Neuronal stem cell (in vitro differentiated cells): ENCODE measurements around the gene PCF11.

Experiments used
- DNase-seq: peaks from one replicate; pipeline ENCODE4 v3.0.0-alpha.2; 2013; ENCODE audit warnings: low spot score
- H2AFZ ChIP-seq: one replicate; pipeline ENCODE4 v1.6.1; 2013; ENCODE audit warnings: mild to moderate bottlenecking, low read length, inconsistent platforms
- H2AK5ac ChIP-seq: 2 replicates; pipeline ENCODE4 v1.6.1; 2013; ENCODE audit warnings: low read depth, mild to moderate bottlenecking, inconsistent platforms, low read length, moderate library complexity, mixed read lengths
- H2BK120ac ChIP-seq: 2 replicates; pipeline ENCODE4 v1.6.1; 2013; ENCODE audit warnings: low read depth, mild to moderate bottlenecking, inconsistent platforms, low read length, moderate library complexity, mixed read lengths
- H2BK12ac ChIP-seq: one replicate; pipeline ENCODE4 v1.6.1; 2013; ENCODE audit warnings: low read length, inconsistent platforms
- H2BK15ac ChIP-seq: 2 replicates; pipeline ENCODE4 v1.6.1; 2013; ENCODE audit warnings: mild to moderate bottlenecking, low read length, inconsistent platforms, mixed read lengths
- H2BK5ac ChIP-seq: one replicate; pipeline ENCODE4 v1.6.1; 2013; ENCODE audit warnings: inconsistent platforms, mild to moderate bottlenecking, low read length, moderate library complexity
- H3K14ac ChIP-seq: one replicate; pipeline ENCODE4 v1.6.1; 2013; ENCODE audit warnings: low read length, inconsistent platforms
- H3K18ac ChIP-seq: 2 replicates; pipeline ENCODE4 v1.6.1; 2013; ENCODE audit warnings: low read length, inconsistent platforms
- H3K23ac ChIP-seq: 2 replicates; pipeline ENCODE4 v1.6.1; 2013; ENCODE audit warnings: low read depth, mild to moderate bottlenecking, mixed read lengths, low read length, inconsistent platforms; ENCODE audit not compliant: poor library complexity
- H3K27ac ChIP-seq: replicated peaks from 3 replicates; pipeline ENCODE4 v1.5.1; 2013; ENCODE audit warnings: low read length, inconsistent platforms
- H3K27me3 ChIP-seq, 3 experiments: 2 replicates each; pipeline ENCODE4 v1.6.1; 2013; ENCODE audit warnings: low read length in 3 of 3, mild to moderate bottlenecking in 2 of 3, inconsistent platforms in 1 of 3, low read depth in 1 of 3, mixed read lengths in 1 of 3, moderate library complexity in 1 of 3; ENCODE audit not compliant: control insufficient read depth in 3 of 3, insufficient read depth in 3 of 3
- H3K36me3 ChIP-seq, 2 donors: replicated peaks in 1 of 2; 2 replicates each; pipeline ENCODE4 v1.6.1; 2013; ENCODE audit warnings: low read length in 2 of 2; ENCODE audit not compliant: control insufficient read depth in 2 of 2, insufficient read depth in 2 of 2
- H3K4ac ChIP-seq: 2 replicates; pipeline ENCODE4 v1.6.1; 2013; ENCODE audit warnings: inconsistent platforms, mild to moderate bottlenecking, low read length, moderate library complexity
- H3K4me1 ChIP-seq, 2 donors: 1 replicate in 1 of 2; 2 replicates in 1 of 2; pipeline ENCODE4 v1.6.1; 2013; ENCODE audit warnings: low read length in 2 of 2, low read depth in 1 of 2; ENCODE audit not compliant: control insufficient read depth in 2 of 2, insufficient read depth in 1 of 2
- H3K4me2 ChIP-seq: one replicate; pipeline ENCODE4 v1.6.1; 2013; ENCODE audit warnings: mild to moderate bottlenecking, low read length, inconsistent platforms; ENCODE audit not compliant: insufficient read depth, poor library complexity, severe bottlenecking
- H3K4me3 ChIP-seq, 2 donors: 2 replicates each; pipeline ENCODE4 v1.5.1; 2013; ENCODE audit warnings: low read length in 2 of 2, mild to moderate bottlenecking in 2 of 2, inconsistent platforms in 1 of 2, moderate library complexity in 1 of 2
- H3K79me1 ChIP-seq: one replicate; pipeline ENCODE4 v1.6.1; 2013; ENCODE audit warnings: low read depth, mild to moderate bottlenecking, inconsistent platforms, low read length, moderate library complexity
- H3K9ac ChIP-seq: one replicate; pipeline ENCODE4 v1.6.1; 2013; ENCODE audit warnings: mild to moderate bottlenecking, low read depth, low read length, inconsistent platforms; ENCODE audit not compliant: poor library complexity
- H3K9me3 ChIP-seq, 2 donors: replicated peaks in 1 of 2; 2 replicates each; pipeline versions ENCODE3 to v1.6.1; 2013; ENCODE audit warnings: low read length in 2 of 2, mild to moderate bottlenecking in 2 of 2, inconsistent platforms in 1 of 2, low read depth in 1 of 2, mixed read lengths in 1 of 2, moderate library complexity in 1 of 2; ENCODE audit not compliant: control insufficient read depth in 2 of 2, insufficient read depth in 1 of 2
- H4K8ac ChIP-seq: one replicate; pipeline ENCODE4 v1.6.1; 2013; ENCODE audit warnings: low read depth, mild to moderate bottlenecking, inconsistent platforms, low read length, moderate library complexity
- H4K91ac ChIP-seq: one replicate; pipeline ENCODE4 v1.6.1; 2013; ENCODE audit warnings: low read length, low read depth, mild to moderate bottlenecking, inconsistent platforms; ENCODE audit not compliant: poor library complexity
- WGBS, 2 donors: extraction: QIAGEN DNeasy Blood & Tissue Kit; methylation state at CpG; one replicate each; pipeline ENCODE4 v1.1.7; 2013; ENCODE audit warnings: missing lambda C conversion rate in 2 of 2, mixed read lengths in 1 of 2; ENCODE audit not compliant: insufficient read length in 2 of 2, insufficient replicate concordance in 1 of 2; ENCODE audit errors: extremely low coverage in 2 of 2; 5-methylcytosine and 5-hydroxymethylcytosine counted together

PCF11 gene

GRCh38 chr11:83175815-83176214, 18.9 kb downstream of the PCF11 start:
- no peak overlapping the region for H2BK5ac ChIP-seq
- H3K79me1 ChIP-seq = no peaks in the 10 kb centered on the region
- H3K18ac ChIP-seq = no peak overlapping the region
- no peak overlapping the region for H3K23ac ChIP-seq
- no peak overlapping the region for H2BK15ac ChIP-seq
- H3K9ac ChIP-seq = no peak overlapping the region
- H2AK5ac ChIP-seq = no peak overlapping the region
- H4K8ac ChIP-seq = no peak overlapping the region
- H3K14ac ChIP-seq = no peak overlapping the region
- H3K9me3 ChIP-seq = no peaks in the 10 kb centered on the region
- no peak overlapping the region for H3K4me2 ChIP-seq
- H4K91ac ChIP-seq = no peak overlapping the region
- no peak overlapping the region for H3K4ac ChIP-seq
- H2BK12ac ChIP-seq = no peak overlapping the region
- no peak for DNase-seq
- WGBS, 2 donors = no CpG with 5 or more reads among the region's 1 CpG
- peaks cover 8 to 99% of the 10 kb centered on the region in 2 donors for H3K36me3 ChIP-seq
- H3K27me3 ChIP-seq = no peaks in the 10 kb centered on the region
- H2BK120ac ChIP-seq = no peak overlapping the region
- no peak overlapping the region for H3K27ac ChIP-seq
- H3K4me3 ChIP-seq = no peak overlapping the region
- no peaks in the 10 kb centered on the region for H3K4me1 ChIP-seq
- no peak overlapping the region for H2AFZ ChIP-seq

DNA sequence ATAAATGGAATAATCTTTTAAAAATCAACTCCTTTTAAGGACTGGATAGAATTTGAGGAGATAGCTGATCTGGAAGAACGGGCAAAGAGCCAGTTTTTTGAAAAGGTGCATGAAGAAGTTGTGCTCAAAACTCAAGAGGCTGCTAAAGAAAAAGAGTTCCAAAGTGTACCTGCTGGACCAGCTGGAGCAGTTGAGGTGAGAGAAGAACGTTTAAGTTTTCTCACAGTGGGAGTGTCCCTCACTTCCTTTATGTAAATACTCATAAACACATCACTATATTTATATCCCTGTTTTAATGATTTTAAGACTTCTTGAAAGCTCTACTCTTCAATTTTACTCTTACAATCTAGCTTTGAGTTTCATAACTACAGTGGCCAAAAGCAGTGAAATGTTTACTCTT, 24.9 kb downstream of the PCF11 start:
- no peaks in the 10 kb centered on the region for H3K4me1 ChIP-seq
- no peak overlapping the region for H3K4me2 ChIP-seq
- no peak overlapping the region for H3K27ac ChIP-seq

GRCh38 chr11:83185767-83186166, 28.8 kb downstream of the PCF11 start:
- Histone ChIP-seq H3K4me2 (no peak overlapping the region), H3K9ac (no peak overlapping the region), H3K27ac (no peak overlapping the region), H3K9me3 (no peaks in the 10 kb centered on the region), H3K36me3 (peaks cover 7 to 93% of the 10 kb centered on the region in 2 donors), H3K23ac (no peak overlapping the region), H2AFZ (no peak overlapping the region), H2BK15ac (no peak overlapping the region), H2BK5ac (no peak overlapping the region), H3K4ac (no peak overlapping the region), H2BK12ac (no peak overlapping the region), H3K27me3 (no peaks in the 10 kb centered on the region), H3K4me1 (no peaks in the 10 kb centered on the region), H3K18ac (no peak overlapping the region), H4K8ac (no peak overlapping the region), H3K4me3 (no peak overlapping the region), H3K79me1 (no peaks in the 10 kb centered on the region), H3K14ac (no peak overlapping the region), H4K91ac (no peak overlapping the region), H2AK5ac (no peak overlapping the region), H2BK120ac (no peak overlapping the region)
- WGBS, 2 donors = no CpG with 5 or more reads among the region's 1 CpG
- no peak for DNase-seq

More for the DNA sequence above, 24.9 kb downstream of the PCF11 start:
- no peak overlapping the region for H3K9ac ChIP-seq
- H3K18ac ChIP-seq = no peak overlapping the region
- DNase-seq = no peak
- no CpG with 5 or more reads among the region's 2 CpGs for WGBS, 2 donors
- no peak overlapping the region for H2AFZ ChIP-seq
- H4K91ac ChIP-seq = no peak overlapping the region
- no peak overlapping the region for H2BK12ac ChIP-seq
- H3K14ac ChIP-seq = no peak overlapping the region
- no peak overlapping the region for H3K23ac ChIP-seq
- no peak overlapping the region for H3K4me3 ChIP-seq
- H4K8ac ChIP-seq = no peak overlapping the region
- no peak overlapping the region for H2BK15ac ChIP-seq
- no peaks in the 10 kb centered on the region for H3K27me3 ChIP-seq
- no peak overlapping the region for H2BK5ac ChIP-seq
- peaks cover 10 to 99% of the 10 kb centered on the region in 2 donors for H3K36me3 ChIP-seq
- no peaks in the 10 kb centered on the region for H3K9me3 ChIP-seq
- H3K4ac ChIP-seq = no peak overlapping the region
- no peak overlapping the region for H2AK5ac ChIP-seq
- H2BK120ac ChIP-seq = no peak overlapping the region
- no peaks in the 10 kb centered on the region for H3K79me1 ChIP-seq

GRCh38 chr11:83187465-83187864, 30.5 kb downstream of the PCF11 start:
- H3K23ac ChIP-seq = no peak overlapping the region
- H2BK12ac ChIP-seq = no peak overlapping the region
- no peaks in the 10 kb centered on the region for H3K27me3 ChIP-seq
- H3K4ac ChIP-seq = no peak overlapping the region
- H4K91ac ChIP-seq = no peak overlapping the region
- H4K8ac ChIP-seq = no peak overlapping the region
- H2BK15ac ChIP-seq = no peak overlapping the region
- no peak for DNase-seq
- H3K18ac ChIP-seq = no peak overlapping the region
- H3K9ac ChIP-seq = no peak overlapping the region
- H2BK120ac ChIP-seq = no peak overlapping the region
- H2AFZ ChIP-seq = no peak overlapping the region
- H3K79me1 ChIP-seq = no peaks in the 10 kb centered on the region
- no peak overlapping the region for H2AK5ac ChIP-seq
- H3K4me1 ChIP-seq = peaks cover 0 to 4% of the 10 kb centered on the region in 2 donors
- no peak overlapping the region for H3K14ac ChIP-seq
- no peak overlapping the region for H3K4me3 ChIP-seq
- peaks cover 9 to 93% of the 10 kb centered on the region in 2 donors for H3K36me3 ChIP-seq
- H3K4me2 ChIP-seq = no peak overlapping the region
- WGBS, 2 donors = no CpG with 5 or more reads among the region's 4 CpGs
- no peaks in the 10 kb centered on the region for H3K9me3 ChIP-seq
- no peak overlapping the region for H3K27ac ChIP-seq
- H2BK5ac ChIP-seq = no peak overlapping the region
